ENCODE measurements around the gene PRKN. TPM values are rescaled to one million over a fixed set of nuclear protein-coding genes. Genes with fewer than 3 reads are reported as not detected.

Gene PRKN
- total and polyA plus RNA-seq, 2 experiments from 2014 or later: 11.7 to 28.1 TPM

- DNase-seq (ENCODE audit: low read depth in 1 of 2, low spot score in 1 of 2): no peak
- TF ChIP-seq CTCF (IDR thresholded peaks at IDR 0.05; ENCODE audit: low read depth, low read length): no peak
- H3K9me3 ChIP-seq (ENCODE audit: low read depth): no peaks in the 10 kb centered on the region
- H3K27me3 ChIP-seq: no peaks in the 10 kb centered on the region
- H3K4me1 ChIP-seq (ENCODE audit: low read depth): no peaks in the 10 kb centered on the region
- no peaks in the 10 kb centered on the region for H3K36me3 ChIP-seq
- H3K4me3 ChIP-seq: no peak overlapping the region
- H3K27ac ChIP-seq: no peak overlapping the region
Observed at GRCh38 chr6:161721511-161721910, 1006.1 kb downstream of the PRKN start.

- no peak for TF ChIP-seq CTCF (IDR thresholded peaks at IDR 0.05; ENCODE audit: low read depth, low read length)
- Histone ChIP-seq H3K36me3 (no peaks in the 10 kb centered on the region), H3K27me3 (no peaks in the 10 kb centered on the region), H3K4me1 (ENCODE audit: low read depth) (no peaks in the 10 kb centered on the region), H3K4me3 (no peak overlapping the region), H3K9me3 (ENCODE audit: low read depth) (no peaks in the 10 kb centered on the region), H3K27ac (no peak overlapping the region)
- DNase-seq (ENCODE audit: low read depth in 1 of 2, low spot score in 1 of 2): no peak
Observed at GRCh38 chr6:161716176-161716575, 1011.4 kb downstream of the PRKN start.

GRCh38 chr6:161711938-161712337 lies 1015.6 kb downstream of the PRKN start:
- Histone ChIP-seq H3K27ac (no peak overlapping the region), H3K4me1 (ENCODE audit: low read depth) (no peaks in the 10 kb centered on the region), H3K9me3 (ENCODE audit: low read depth) (no peaks in the 10 kb centered on the region), H3K27me3 (no peaks in the 10 kb centered on the region), H3K4me3 (no peak overlapping the region), H3K36me3 (no peaks in the 10 kb centered on the region)
- TF ChIP-seq CTCF (IDR thresholded peaks at IDR 0.05; ENCODE audit: low read depth, low read length): no peak
- DNase-seq (ENCODE audit: low read depth in 1 of 2, low spot score in 1 of 2): no peak

GRCh38 chr6:161711515-161711914 lies 1016.1 kb downstream of the PRKN start:
- no peak overlapping the region for H3K27ac ChIP-seq
- no peaks in the 10 kb centered on the region for H3K4me1 ChIP-seq (ENCODE audit: low read depth)
- no peak overlapping the region for H3K4me3 ChIP-seq
- DNase-seq (ENCODE audit: low read depth in 1 of 2, low spot score in 1 of 2): no peak
- TF ChIP-seq CTCF (IDR thresholded peaks at IDR 0.05; ENCODE audit: low read depth, low read length): no peak
- no peaks in the 10 kb centered on the region for H3K9me3 ChIP-seq (ENCODE audit: low read depth)
- no peaks in the 10 kb centered on the region for H3K27me3 ChIP-seq
- no peaks in the 10 kb centered on the region for H3K36me3 ChIP-seq

GRCh38 chr6:161710698-161711097 lies 1016.9 kb downstream of the PRKN start:
- H3K4me3 ChIP-seq: no peak overlapping the region
- H3K27me3 ChIP-seq: no peaks in the 10 kb centered on the region
- no peaks in the 10 kb centered on the region for H3K4me1 ChIP-seq (ENCODE audit: low read depth)
- H3K9me3 ChIP-seq (ENCODE audit: low read depth): no peaks in the 10 kb centered on the region
- no peak for DNase-seq (ENCODE audit: low read depth in 1 of 2, low spot score in 1 of 2)
- H3K36me3 ChIP-seq: no peaks in the 10 kb centered on the region
- no peak for TF ChIP-seq CTCF (IDR thresholded peaks at IDR 0.05; ENCODE audit: low read depth, low read length)
- no peak overlapping the region for H3K27ac ChIP-seq

- H3K4me1 ChIP-seq (ENCODE audit: low read depth): no peaks in the 10 kb centered on the region
- H3K4me3 ChIP-seq: no peak overlapping the region
- no peaks in the 10 kb centered on the region for H3K36me3 ChIP-seq
- H3K9me3 ChIP-seq (ENCODE audit: low read depth): no peaks in the 10 kb centered on the region
- no peak overlapping the region for H3K27ac ChIP-seq
- no peaks in the 10 kb centered on the region for H3K27me3 ChIP-seq
- TF ChIP-seq CTCF (IDR thresholded peaks at IDR 0.05; ENCODE audit: low read depth, low read length): no peak
- no peak for DNase-seq (ENCODE audit: low read depth in 1 of 2, low spot score in 1 of 2)
Observed at GRCh38 chr6:161701056-161701455, 1026.5 kb downstream of the PRKN start.
